ENCODE measurements around the gene GPC2. TPM values are rescaled to one million over a fixed set of nuclear protein-coding genes. Genes with fewer than 3 reads are reported as not detected.

GPC2 gene
- total and polyA plus RNA-seq, 2 experiments from 2014 or later = 32.1 to 47.9 TPM

GRCh38 chr7:100124301-100125230 is 52.6 kb downstream of the GPC2 start:
- TF ChIP-seq CTCF (IDR thresholded peaks at IDR 0.05; ENCODE audit: low read depth, low read length) = no peak
- H3K27ac ChIP-seq = no peak overlapping the region
- no peaks in the 10 kb centered on the region for H3K27me3 ChIP-seq
- H3K36me3 ChIP-seq = no peaks in the 10 kb centered on the region
- no peak for DNase-seq (ENCODE audit: low read depth in 1 of 2, low spot score in 1 of 2)
- H3K4me1 ChIP-seq (ENCODE audit: low read depth) = peaks cover 8% of the 10 kb centered on the region
- H3K9me3 ChIP-seq (ENCODE audit: low read depth) = no peaks in the 10 kb centered on the region
- no peak overlapping the region for H3K4me3 ChIP-seq

- Histone ChIP-seq H3K36me3 (no peaks in the 10 kb centered on the region), H3K27ac (no peak overlapping the region), H3K9me3 (ENCODE audit: low read depth) (no peaks in the 10 kb centered on the region), H3K4me3 (no peak overlapping the region), H3K4me1 (ENCODE audit: low read depth) (peaks cover 8% of the 10 kb centered on the region), H3K27me3 (no peaks in the 10 kb centered on the region)
- DNase-seq (ENCODE audit: low read depth in 1 of 2, low spot score in 1 of 2) = no peak
- TF ChIP-seq CTCF (IDR thresholded peaks at IDR 0.05; ENCODE audit: low read depth, low read length) = no peak
Measured at GRCh38 chr7:100122568-100122967, 54.6 kb downstream of the GPC2 start.

GRCh38 chr7:100122067-100122466 is 55.1 kb downstream of the GPC2 start:
- no peak for DNase-seq (ENCODE audit: low read depth in 1 of 2, low spot score in 1 of 2)
- Histone ChIP-seq H3K9me3 (ENCODE audit: low read depth) (no peaks in the 10 kb centered on the region), H3K36me3 (no peaks in the 10 kb centered on the region), H3K27me3 (no peaks in the 10 kb centered on the region), H3K4me1 (ENCODE audit: low read depth) (peaks cover 8% of the 10 kb centered on the region), H3K4me3 (no peak overlapping the region), H3K27ac (no peak overlapping the region)
- no peak for TF ChIP-seq CTCF (IDR thresholded peaks at IDR 0.05; ENCODE audit: low read depth, low read length)

- Histone ChIP-seq H3K27ac (no peak overlapping the region), H3K4me1 (ENCODE audit: low read depth) (peaks cover 8% of the 10 kb centered on the region), H3K4me3 (no peak overlapping the region), H3K36me3 (no peaks in the 10 kb centered on the region), H3K9me3 (ENCODE audit: low read depth) (no peaks in the 10 kb centered on the region), H3K27me3 (no peaks in the 10 kb centered on the region)
- no peak for TF ChIP-seq CTCF (IDR thresholded peaks at IDR 0.05; ENCODE audit: low read depth, low read length)
- no peak for DNase-seq (ENCODE audit: low read depth in 1 of 2, low spot score in 1 of 2)
Measured at GRCh38 chr7:100120733-100121036, 56.5 kb downstream of the GPC2 start.

GRCh38 chr7:100119970-100120732 is 57.0 kb downstream of the GPC2 start:
- H3K4me1 ChIP-seq (ENCODE audit: low read depth) = peaks cover 8% of the 10 kb centered on the region
- no peaks in the 10 kb centered on the region for H3K9me3 ChIP-seq (ENCODE audit: low read depth)
- no peaks in the 10 kb centered on the region for H3K27me3 ChIP-seq
- TF ChIP-seq CTCF (IDR thresholded peaks at IDR 0.05; ENCODE audit: low read depth, low read length) = no peak
- peak; percentile 69 to 72 for DNase-seq (ENCODE audit: low read depth in 1 of 2, low spot score in 1 of 2)
- H3K27ac ChIP-seq = peak overlapping the region; percentile 95
- no peaks in the 10 kb centered on the region for H3K36me3 ChIP-seq
- peak overlapping the region; percentile 88 for H3K4me3 ChIP-seq

Other genes starting within 250 kb of the GPC2 start
- gene GJC3, start 247.8 kb downstream of the GPC2 start, total RNA-seq = not detected in 2 replicates
- not detected in 2 replicates for gene GJC3, start 247.8 kb downstream of the GPC2 start, polyA plus RNA-seq
- gene AZGP1, start 201.3 kb downstream of the GPC2 start, total RNA-seq = 0.39 TPM in 1 of 2 replicates, not detected in the other
- gene AZGP1, start 201.3 kb downstream of the GPC2 start, polyA plus RNA-seq = not detected in 2 replicates
- gene ZKSCAN1, start 161.8 kb downstream of the GPC2 start, total RNA-seq = 17.4 and 33.7 TPM in 2 replicates
- gene ZKSCAN1, start 161.8 kb downstream of the GPC2 start, polyA plus RNA-seq = 22.3 and 38.1 TPM in 2 replicates
- 23.3 and 24.3 TPM in 2 replicates for gene ZSCAN21, start 127.6 kb downstream of the GPC2 start, total RNA-seq
- 11.3 and 22.5 TPM in 2 replicates for gene ZSCAN21, start 127.6 kb downstream of the GPC2 start, polyA plus RNA-seq
- gene ZNF3, start 95.7 kb downstream of the GPC2 start, total RNA-seq = 35.0 and 45.5 TPM in 2 replicates
- 37.2 and 53.6 TPM in 2 replicates for gene ZNF3, start 95.7 kb downstream of the GPC2 start, polyA plus RNA-seq
- 69.6 and 80.0 TPM in 2 replicates for gene COPS6, start 88.4 kb downstream of the GPC2 start, total RNA-seq
- 277 and 315 TPM in 2 replicates for gene COPS6, start 88.4 kb downstream of the GPC2 start, polyA plus RNA-seq
- gene MCM7, start 76.0 kb downstream of the GPC2 start, total RNA-seq = 68.9 and 88.3 TPM in 2 replicates
- gene MCM7, start 76.0 kb downstream of the GPC2 start, polyA plus RNA-seq = 77.2 and 105 TPM in 2 replicates
- gene AP4M1, start 75.7 kb downstream of the GPC2 start, total RNA-seq = 31.7 and 35.2 TPM in 2 replicates
- gene AP4M1, start 75.7 kb downstream of the GPC2 start, polyA plus RNA-seq = 15.8 and 29.3 TPM in 2 replicates
- gene TAF6, start 58.0 kb downstream of the GPC2 start, total RNA-seq = 104 and 163 TPM in 2 replicates
- 99.4 and 112 TPM in 2 replicates for gene TAF6, start 58.0 kb downstream of the GPC2 start, polyA plus RNA-seq
- 13.8 and 16.8 TPM in 2 replicates for gene CNPY4, start 57.7 kb downstream of the GPC2 start, total RNA-seq
- gene CNPY4, start 57.7 kb downstream of the GPC2 start, polyA plus RNA-seq = 18.4 and 18.9 TPM in 2 replicates
- gene MBLAC1, start 50.4 kb downstream of the GPC2 start, total RNA-seq = 3.7 and 4.2 TPM in 2 replicates
- gene MBLAC1, start 50.4 kb downstream of the GPC2 start, polyA plus RNA-seq = 4.3 and 5.1 TPM in 2 replicates
- gene LAMTOR4, start 28.5 kb downstream of the GPC2 start, total RNA-seq = 193 and 199 TPM in 2 replicates
- 258 and 280 TPM in 2 replicates for gene LAMTOR4, start 28.5 kb downstream of the GPC2 start, polyA plus RNA-seq
- 14.2 and 22.7 TPM in 2 replicates for gene TRAPPC14, start 18.7 kb downstream of the GPC2 start, total RNA-seq
- 10.4 and 25.0 TPM in 2 replicates for gene TRAPPC14, start 18.7 kb downstream of the GPC2 start, polyA plus RNA-seq
- gene GAL3ST4, start 8.8 kb downstream of the GPC2 start, total RNA-seq = 2.0 and 5.0 TPM in 2 replicates
- gene GAL3ST4, start 8.8 kb downstream of the GPC2 start, polyA plus RNA-seq = 3.8 and 5.0 TPM in 2 replicates
- 1.6 and 2.0 TPM in 2 replicates for gene STAG3, start 537 bp upstream of the GPC2 start, total RNA-seq
- gene STAG3, start 537 bp upstream of the GPC2 start, polyA plus RNA-seq = 5.8 and 6.8 TPM in 2 replicates
- 0.15 TPM in 1 of 2 replicates, not detected in the other for gene PVRIG, start 42.6 kb upstream of the GPC2 start, total RNA-seq
- 0.67 and 2.3 TPM in 2 replicates for gene PVRIG, start 42.6 kb upstream of the GPC2 start, polyA plus RNA-seq
- gene SPDYE3, start 130.3 kb upstream of the GPC2 start, total RNA-seq = not detected in 2 replicates
- gene SPDYE3, start 130.3 kb upstream of the GPC2 start, polyA plus RNA-seq = 6.7 and 8.9 TPM in 2 replicates
- gene PILRB, start 180.7 kb upstream of the GPC2 start, total RNA-seq = 28.5 and 29.1 TPM in 2 replicates
- 29.2 and 31.0 TPM in 2 replicates for gene PILRB, start 180.7 kb upstream of the GPC2 start, polyA plus RNA-seq
- 2.9 and 3.1 TPM in 2 replicates for gene PILRA, start 196.1 kb upstream of the GPC2 start, total RNA-seq
- 2.3 and 4.0 TPM in 2 replicates for gene PILRA, start 196.1 kb upstream of the GPC2 start, polyA plus RNA-seq